ENCODE data around the gene KIF25. TPM values are rescaled to one million over a fixed set of nuclear protein-coding genes. Genes with fewer than 3 reads are reported as not detected.

Gene KIF25
- total RNA-seq, 1 experiment from 2014 or later = not detected

GRCh38 chr6:168035098-168035660 is 37.7 kb downstream of the KIF25 start:
- DNase-seq (ENCODE audit: low spot score) = no peak

GRCh38 chr6:168035661-168036545 is 38.4 kb downstream of the KIF25 start:
- DNase-seq (ENCODE audit: low spot score) = peak; percentile 59

- DNase-seq (ENCODE audit: low spot score) = peak; percentile 28
These were observed 39.8 kb downstream of the KIF25 start for GRCh38 chr6:168037242-168037641.

- no peak for DNase-seq (ENCODE audit: low spot score)
These were observed 40.4 kb downstream of the KIF25 start for GRCh38 chr6:168037856-168038255.

- DNase-seq (ENCODE audit: low spot score) = no peak
These were observed 41.2 kb downstream of the KIF25 start for GRCh38 chr6:168038576-168039140.

GRCh38 chr6:168039301-168039700 is 41.8 kb downstream of the KIF25 start:
- DNase-seq (ENCODE audit: low spot score) = no peak

GRCh38 chr6:168039849-168040248 is 42.4 kb downstream of the KIF25 start:
- DNase-seq (ENCODE audit: low spot score) = no peak

GRCh38 chr6:168040856-168041496 is 43.5 kb downstream of the KIF25 start:
- no peak for DNase-seq (ENCODE audit: low spot score)

GRCh38 chr6:168041928-168042327 is 44.5 kb downstream of the KIF25 start:
- DNase-seq (ENCODE audit: low spot score) = no peak

- DNase-seq (ENCODE audit: low spot score) = no peak
These were observed 45.1 kb downstream of the KIF25 start for GRCh38 chr6:168042426-168043192.

GRCh38 chr6:168043193-168043847 is 45.8 kb downstream of the KIF25 start:
- no peak for DNase-seq (ENCODE audit: low spot score)

- no peak for DNase-seq (ENCODE audit: low spot score)
These were observed 46.5 kb downstream of the KIF25 start for GRCh38 chr6:168043848-168044415.

- DNase-seq (ENCODE audit: low spot score) = no peak
These were observed 47.2 kb downstream of the KIF25 start for GRCh38 chr6:168044521-168045130.

GRCh38 chr6:168045141-168045691 is 47.7 kb downstream of the KIF25 start:
- DNase-seq (ENCODE audit: low spot score) = no peak

- DNase-seq (ENCODE audit: low spot score) = no peak
These were observed 48.5 kb downstream of the KIF25 start for GRCh38 chr6:168045706-168046620.

- DNase-seq (ENCODE audit: low spot score) = no peak
These were observed 49.2 kb downstream of the KIF25 start for GRCh38 chr6:168046696-168047095.

GRCh38 chr6:168047841-168048723 is 50.6 kb downstream of the KIF25 start:
- DNase-seq (ENCODE audit: low spot score) = no peak

GRCh38 chr6:168048724-168049025 is 51.2 kb downstream of the KIF25 start:
- DNase-seq (ENCODE audit: low spot score) = no peak

Measured in A172 (cell line).